Uterus (tissue), 4 donors: ENCODE data around the gene SMOC2. TPM values are rescaled to one million over a fixed set of nuclear protein-coding genes. Genes with fewer than 3 reads are reported as not detected.
A peak's percentile ranks its signal among the peaks of the same experiment; 100 is the strongest.
"Not testable (repeated sequence)": the region's sequence is repeated elsewhere in the genome, so short reads cannot be mapped to it uniquely, and the experiment has no call there.

Source experiments
- DNase-seq, 2 donors: peaks; one replicate each; pipeline ENCODE4 v3.0.0-alpha.2; 2019 to 2020
- H3K27ac ChIP-seq, 2 donors: fragments of 200-600 bp; sonication (generic); 1 replicate in 1 of 2; 2 replicates in 1 of 2; pipeline ENCODE4 v1.5.1; 2016 to 2018
- H3K27me3 ChIP-seq, 2 donors: fragments of 200-600 bp; sonication (generic); one replicate each; pipeline ENCODE4 v1.5.1; 2018 to 2019; ENCODE audit warnings: control low read depth in 1 of 2
- H3K36me3 ChIP-seq, 2 donors: fragments of 200-600 bp; sonication (generic); one replicate each; pipeline ENCODE4 v1.5.1; 2019; ENCODE audit warnings: control low read depth in 1 of 2
- H3K4me1 ChIP-seq, 2 donors: fragments of 200-600 bp; sonication (generic); one replicate each; pipeline ENCODE4 v1.5.1; 2018 to 2019; ENCODE audit warnings: control low read depth in 1 of 2
- H3K4me3 ChIP-seq, 2 donors: fragments of 200-600 bp; sonication (generic); 1 replicate in 1 of 2; 2 replicates in 1 of 2; pipeline ENCODE4 v1.5.1; 2018 to 2019; ENCODE audit warnings: mild to moderate bottlenecking in 1 of 2
- H3K9me3 ChIP-seq, 2 donors: fragments of 200-600 bp; sonication (generic); one replicate each; pipeline ENCODE4 v1.5.1; 2019; ENCODE audit warnings: control low read depth in 1 of 2
- CTCF ChIP-seq, 4 experiments: fragments of 200-600 bp in 2 of 4; fragments of 450-650 bp in 2 of 4; sonication (generic) in 2 of 4; IDR thresholded peaks; one replicate each; pipeline ENCODE4 v1.5.1; 2016 to 2019; ENCODE audit warnings: antibody characterized with exemption in 4 of 4, mild to moderate bottlenecking in 2 of 4, moderate library complexity in 1 of 4
- POLR2A ChIP-seq, 2 donors: fragments of 450-650 bp; IDR thresholded peaks; one replicate each; pipeline ENCODE4 v1.6.1; 2016; ENCODE audit warnings: antibody characterized with exemption in 2 of 2, mild to moderate bottlenecking in 1 of 2, moderate library complexity in 1 of 2
- intact Hi-C: fragments of 100-400 bp; cut with DNase I; formaldehyde crosslinking; loops from one replicate; pipeline ENCODE4 v1.15.1; 2023; ENCODE audit warnings: low total_unique reads
- total RNA-seq, 4 donors: library from RNA; depleted of rRNA in 3 of 4; stranded (reverse); fragments of >200 nt in 3 of 4; gene quantifications; one replicate each; pipeline versions ENCODE4 v1.1.0 to v1.2.4, GENCODE V29; 2014 to 2023
- donor health status: DM: yes; HTN: yes; CAD: no.

The SMOC2 gene
- total RNA-seq, 4 donors from 2014 or later: 98.2 to 139 (median 121) TPM

- H3K4me1 ChIP-seq: peaks cover 0 to 3% of the 10 kb centered on the region in 2 donors
- TF ChIP-seq CTCF (IDR thresholded peaks at IDR 0.05): no peak
- peak in 1 of 2 donors; percentile 23 for TF ChIP-seq POLR2A (IDR thresholded peaks at IDR 0.05)
- no peaks in the 10 kb centered on the region for H3K27me3 ChIP-seq
- intact Hi-C loops: no loop called here
- no peaks in the 10 kb centered on the region for H3K9me3 ChIP-seq
- H3K4me3 ChIP-seq: no peak overlapping the region
- peak; percentile 57 to 90 for DNase-seq
- H3K36me3 ChIP-seq: no peaks in the 10 kb centered on the region
- peak overlapping the region; percentile 82 to 84 for H3K27ac ChIP-seq
These were observed 169.0 kb downstream of the SMOC2 start for GRCh38 chr6:168609914-168610490.

GRCh38 chr6:168610966-168611365, 170.0 kb downstream of the SMOC2 start:
- DNase-seq, H3K9me3 ChIP-seq, H3K4me3 ChIP-seq, H3K27me3 ChIP-seq, H3K4me1 ChIP-seq, H3K36me3 ChIP-seq, intact Hi-C loops: not testable (repeated sequence)
- H3K27ac ChIP-seq: peak overlapping the region; percentile 82 to 84

GRCh38 chr6:168611691-168612090, 170.7 kb downstream of the SMOC2 start:
- no peak for DNase-seq
- Histone ChIP-seq H3K27me3 (no peaks in the 10 kb centered on the region), H3K27ac (peak overlapping the region; percentile 82 to 84), H3K36me3 (no peaks in the 10 kb centered on the region), H3K4me1 (peaks cover 0 to 3% of the 10 kb centered on the region in 2 donors), H3K4me3 (no peak overlapping the region), H3K9me3 (no peaks in the 10 kb centered on the region)
- TF ChIP-seq POLR2A (IDR thresholded peaks at IDR 0.05) (no peak), CTCF (IDR thresholded peaks at IDR 0.05) (no peak)
- intact Hi-C loops: no loop called here

- Histone ChIP-seq H3K27me3 (no peaks in the 10 kb centered on the region), H3K27ac (peak overlapping the region in 1 of 2 donors; percentile 82), H3K4me3 (no peak overlapping the region), H3K36me3 (no peaks in the 10 kb centered on the region), H3K4me1 (no peaks in the 10 kb centered on the region), H3K9me3 (no peaks in the 10 kb centered on the region)
- DNase-seq: no peak
- intact Hi-C loops: no loop called here
- TF ChIP-seq POLR2A (IDR thresholded peaks at IDR 0.05): no peak
- no peak for TF ChIP-seq CTCF (IDR thresholded peaks at IDR 0.05)
These were observed 171.6 kb downstream of the SMOC2 start for GRCh38 chr6:168612586-168612985.

- TF ChIP-seq POLR2A (IDR thresholded peaks at IDR 0.05) (no peak), CTCF (IDR thresholded peaks at IDR 0.05) (no peak)
- no peaks in the 10 kb centered on the region for H3K9me3 ChIP-seq
- H3K27me3 ChIP-seq: no peaks in the 10 kb centered on the region
- no peaks in the 10 kb centered on the region for H3K36me3 ChIP-seq
- intact Hi-C loops: no loop called here
- no peak for DNase-seq
- no peak overlapping the region for H3K4me3 ChIP-seq
- no peak overlapping the region for H3K27ac ChIP-seq
- H3K4me1 ChIP-seq: no peaks in the 10 kb centered on the region
These were observed 174.9 kb downstream of the SMOC2 start for GRCh38 chr6:168615837-168616236.
